CD14-positive monocyte (primary cell): ENCODE data around the gene POU2AF3. TPM values are rescaled to one million over a fixed set of nuclear protein-coding genes. Genes with fewer than 3 reads are reported as not detected.

ENCODE experiments used
- DNase-seq, 3 donors: peaks; one replicate each; pipeline ENCODE4 v3.0.0-alpha.2; 2011 to 2022
- H2AFZ ChIP-seq: 2 replicates; pipeline ENCODE4 v1.6.0; 2012; ENCODE audit warnings: mild to moderate bottlenecking, low read depth, low read length, inconsistent platforms; ENCODE audit not compliant: insufficient read depth, poor library complexity, severe bottlenecking
- H3K27ac ChIP-seq, 2 donors: 1 replicate in 1 of 2; 2 replicates in 1 of 2; pipeline ENCODE4 v1.5.1; 2012 to 2013; ENCODE audit warnings: low read length in 2 of 2, control low read depth in 1 of 2, inconsistent platforms in 1 of 2, low read depth in 1 of 2, mild to moderate bottlenecking in 1 of 2
- H3K27me3 ChIP-seq, 2 donors: one replicate each; pipeline versions ENCODE4 v1.6.0 to v1.6.1; 2011 to 2013; ENCODE audit warnings: low read length in 2 of 2; ENCODE audit not compliant: control insufficient read depth in 2 of 2, insufficient read depth in 2 of 2
- H3K36me3 ChIP-seq, 2 donors: replicated peaks in 1 of 2; 1 replicate in 1 of 2; 2 replicates in 1 of 2; pipeline versions ENCODE4 v1.5.1 to v1.6.1; 2012 to 2013; ENCODE audit warnings: low read length in 2 of 2, control low read depth in 1 of 2, inconsistent platforms in 1 of 2, mild to moderate bottlenecking in 1 of 2; ENCODE audit not compliant: insufficient read depth in 2 of 2, control insufficient read depth in 1 of 2
- H3K4me1 ChIP-seq, 2 donors: 1 replicate in 1 of 2; 2 replicates in 1 of 2; pipeline versions ENCODE4 v1.5.1 to v1.6.1; 2012 to 2013; ENCODE audit warnings: low read length in 2 of 2, control low read depth in 1 of 2, inconsistent platforms in 1 of 2, mild to moderate bottlenecking in 1 of 2, moderate library complexity in 1 of 2; ENCODE audit not compliant: insufficient read depth in 2 of 2, control insufficient read depth in 1 of 2
- H3K4me2 ChIP-seq: replicated peaks from 2 replicates; pipeline ENCODE3; 2012; ENCODE audit warnings: low read length, moderate library complexity, mild to moderate bottlenecking; ENCODE audit not compliant: poor library complexity, severe bottlenecking; ENCODE audit errors: extremely low read depth
- H3K4me3 ChIP-seq, 3 experiments: fragments of 200-600 bp in 1 of 3; sonication (generic) in 1 of 3; replicated peaks in 1 of 3; 1 replicate in 2 of 3; 2 replicates in 1 of 3; pipeline ENCODE4 v1.5.1; 2011 to 2013; ENCODE audit warnings: low read length in 3 of 3, mild to moderate bottlenecking in 3 of 3, control low read depth in 2 of 3, low read depth in 2 of 3, inconsistent platforms in 1 of 3, moderate library complexity in 1 of 3
- H3K79me2 ChIP-seq: 2 replicates; pipeline ENCODE4 v1.6.0; 2012; ENCODE audit warnings: mild to moderate bottlenecking, control low read depth, inconsistent platforms, low read length, moderate library complexity; ENCODE audit not compliant: insufficient read depth
- H3K9ac ChIP-seq: 2 replicates; pipeline ENCODE4 v1.6.0; 2017; ENCODE audit warnings: low read length, mild to moderate bottlenecking; ENCODE audit not compliant: insufficient read depth, poor library complexity, severe bottlenecking
- H3K9me3 ChIP-seq, 2 donors: replicated peaks in 1 of 2; 1 replicate in 1 of 2; 2 replicates in 1 of 2; pipeline versions ENCODE4 v1.5.1 to v1.6.1; 2012 to 2013; ENCODE audit warnings: low read length in 2 of 2, control low read depth in 1 of 2; ENCODE audit not compliant: control insufficient read depth in 1 of 2, insufficient read depth in 1 of 2
- H4K20me1 ChIP-seq: 2 replicates; pipeline ENCODE4 v1.6.0; 2012; ENCODE audit warnings: mild to moderate bottlenecking, low read length, control low read depth, moderate library complexity; ENCODE audit not compliant: insufficient read depth
- H3K27ac Mint-ChIP-seq, 7 donors: one replicate each; pipeline ENCODE4 v1.8.0; 2020; ENCODE audit warnings: mild to moderate bottlenecking in 7 of 7, mixed read lengths in 7 of 7, moderate library complexity in 6 of 7, inconsistent platforms in 2 of 7
- H3K27me3 Mint-ChIP-seq, 3 donors: one replicate each; pipeline ENCODE4 v1.8.0; 2021 to 2022; ENCODE audit warnings: low read depth in 3 of 3, mild to moderate bottlenecking in 3 of 3, mixed read lengths in 3 of 3, moderate library complexity in 3 of 3, inconsistent platforms in 1 of 3
- H3K36me3 Mint-ChIP-seq, 2 donors: one replicate each; pipeline ENCODE4 v1.8.0; 2020; ENCODE audit warnings: mixed read lengths in 2 of 2, inconsistent platforms in 1 of 2, mild to moderate bottlenecking in 1 of 2
- H3K4me1 Mint-ChIP-seq: one replicate; pipeline ENCODE4 v1.8.0; 2020; ENCODE audit warnings: mild to moderate bottlenecking, mixed read lengths
- H3K4me3 Mint-ChIP-seq, 2 donors: one replicate each; pipeline ENCODE4 v1.8.0; 2020; ENCODE audit warnings: mild to moderate bottlenecking in 2 of 2, mixed read lengths in 2 of 2, moderate library complexity in 1 of 2
- H3K9me3 Mint-ChIP-seq, 7 donors: one replicate each; pipeline ENCODE4 v1.8.0; 2020 to 2022; ENCODE audit warnings: mixed read lengths in 7 of 7, mild to moderate bottlenecking in 6 of 7, moderate library complexity in 6 of 7, inconsistent platforms in 2 of 7
- whole genome bisulfite sequencing: methylation state at CpG from one replicate; pipeline ENCODE4 v1.1.5; 2013; ENCODE audit warnings: missing lambda C conversion rate; ENCODE audit not compliant: insufficient coverage; 5-methylcytosine and 5-hydroxymethylcytosine counted together
- intact Hi-C, 2 donors: fragments of 100-400 bp; cut with micrococcal nuclease; formaldehyde crosslinking; loops; one replicate each; pipeline versions ENCODE4 v1.15.0 to v1.15.1; 2023
- polyA plus RNA-seq, 3 donors: library from polyadenylated mRNA; depleted of rRNA in 1 of 3; unstranded in 2 of 3; stranded (reverse) in 1 of 3; fragments of 300-500 nt in 2 of 3; fragments of >200 nt in 1 of 3; fragmentation: Illumina TruSeq in 2 of 3; gene quantifications; 1 replicate in 2 of 3; 2 replicates in 1 of 3; pipeline ENCODE4 v1.2.3, GENCODE V29; 2012 to 2021
- TF ChIP-seq, protein P1 (sequence below): fragments of 200-600 bp; IDR thresholded peaks from one replicate; pipeline ENCODE4 v1.8.0; 2022; ENCODE audit warnings: antibody characterized with exemption, mild to moderate bottlenecking

The POU2AF3 gene
- polyA plus RNA-seq, 3 donors, result not detected

DNA sequence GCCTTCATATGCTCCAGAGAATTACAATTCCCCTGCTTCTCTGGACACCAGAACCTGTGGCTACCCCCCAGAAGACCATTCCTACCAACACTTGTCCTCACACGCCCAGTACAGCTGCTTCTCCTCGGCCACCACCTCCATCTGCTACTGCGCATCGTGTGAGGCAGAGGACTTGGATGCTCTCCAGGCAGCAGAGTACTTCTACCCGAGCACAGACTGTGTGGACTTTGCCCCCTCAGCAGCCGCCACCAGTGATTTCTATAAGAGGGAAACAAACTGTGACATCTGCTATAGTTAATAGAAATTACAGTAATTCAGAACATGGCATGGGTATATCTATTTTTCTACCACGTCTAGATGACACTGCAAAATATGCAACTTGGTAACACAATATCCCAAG, 9.8 kb downstream of the POU2AF3 start:
- Histone ChIP-seq H3K27ac (no peak overlapping the region), H4K20me1 (no peaks in the 10 kb centered on the region), H3K4me1 (no peaks in the 10 kb centered on the region), H3K9me3 (no peaks in the 10 kb centered on the region), H3K9ac (no peak overlapping the region), H2AFZ (no peak overlapping the region), H3K4me3 (no peak overlapping the region), H3K36me3 (no peaks in the 10 kb centered on the region), H3K79me2 (no peaks in the 10 kb centered on the region), H3K4me2 (no peak overlapping the region), H3K27me3 (no peaks in the 10 kb centered on the region)
- peaks cover 0 to 2% (median 0%) of the 10 kb centered on the region in 7 donors for H3K9me3 Mint-ChIP-seq
- no peak for DNase-seq
- TF ChIP-seq, protein P1, sequence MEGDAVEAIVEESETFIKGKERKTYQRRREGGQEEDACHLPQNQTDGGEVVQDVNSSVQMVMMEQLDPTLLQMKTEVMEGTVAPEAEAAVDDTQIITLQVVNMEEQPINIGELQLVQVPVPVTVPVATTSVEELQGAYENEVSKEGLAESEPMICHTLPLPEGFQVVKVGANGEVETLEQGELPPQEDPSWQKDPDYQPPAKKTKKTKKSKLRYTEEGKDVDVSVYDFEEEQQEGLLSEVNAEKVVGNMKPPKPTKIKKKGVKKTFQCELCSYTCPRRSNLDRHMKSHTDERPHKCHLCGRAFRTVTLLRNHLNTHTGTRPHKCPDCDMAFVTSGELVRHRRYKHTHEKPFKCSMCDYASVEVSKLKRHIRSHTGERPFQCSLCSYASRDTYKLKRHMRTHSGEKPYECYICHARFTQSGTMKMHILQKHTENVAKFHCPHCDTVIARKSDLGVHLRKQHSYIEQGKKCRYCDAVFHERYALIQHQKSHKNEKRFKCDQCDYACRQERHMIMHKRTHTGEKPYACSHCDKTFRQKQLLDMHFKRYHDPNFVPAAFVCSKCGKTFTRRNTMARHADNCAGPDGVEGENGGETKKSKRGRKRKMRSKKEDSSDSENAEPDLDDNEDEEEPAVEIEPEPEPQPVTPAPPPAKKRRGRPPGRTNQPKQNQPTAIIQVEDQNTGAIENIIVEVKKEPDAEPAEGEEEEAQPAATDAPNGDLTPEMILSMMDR, result no peak
- H3K27ac Mint-ChIP-seq, result peak overlapping the region in 1 of 7 donors; percentile 2
- WGBS, result 86% methylated on average over 5 of the region's 7 CpGs
- H3K27me3 Mint-ChIP-seq, result peaks cover 2 to 18% (median 8%) of the 10 kb centered on the region in 3 donors
- H3K4me1 Mint-ChIP-seq, result no peaks in the 10 kb centered on the region
- H3K36me3 Mint-ChIP-seq, result no peaks in the 10 kb centered on the region
- intact Hi-C loops, result no loop called here
- no peak overlapping the region for H3K4me3 Mint-ChIP-seq

DNA sequence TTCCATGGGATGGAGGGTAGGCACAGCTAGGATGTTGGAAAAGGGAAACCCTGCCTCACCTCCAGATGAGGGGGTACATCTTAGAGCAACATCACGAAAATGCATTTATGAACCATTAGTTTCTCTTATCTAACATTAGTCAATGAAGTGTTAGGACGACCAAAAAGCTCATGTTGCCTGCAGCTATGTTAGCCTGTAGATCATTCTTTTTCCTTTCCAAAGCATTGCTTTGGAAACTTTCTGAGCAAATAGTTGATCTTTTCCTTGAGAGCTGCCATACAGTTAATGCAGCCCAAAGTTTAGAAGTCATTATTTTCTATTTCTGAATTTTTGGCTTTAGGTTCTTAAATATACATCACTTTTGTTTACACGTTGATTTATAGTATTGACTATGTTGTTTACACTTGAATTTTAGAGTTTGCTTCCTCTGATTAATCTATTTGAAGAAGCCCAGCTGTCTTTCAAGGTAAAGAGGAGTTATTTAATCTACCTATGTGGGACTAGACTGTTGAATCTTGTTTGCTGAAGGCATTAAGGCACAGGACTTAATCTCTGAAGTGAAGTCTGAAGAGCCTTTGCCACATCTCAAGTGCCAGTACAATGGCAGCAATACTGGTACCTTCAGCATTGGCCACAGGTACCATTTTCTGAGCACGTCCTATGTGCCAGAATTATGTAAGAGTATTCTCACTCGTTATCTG, 11.0 kb downstream of the POU2AF3 start:
- Mint-ChIP-seq H3K27me3 (peaks cover 2 to 15% (median 4%) of the 10 kb centered on the region in 3 donors), H3K9me3 (peaks cover 0 to 5% (median 3%) of the 10 kb centered on the region in 7 donors), H3K27ac (no peak overlapping the region), H3K4me1 (no peaks in the 10 kb centered on the region), H3K36me3 (no peaks in the 10 kb centered on the region), H3K4me3 (no peak overlapping the region)
- no peaks in the 10 kb centered on the region for H3K9me3 ChIP-seq
- no peak overlapping the region for H3K4me2 ChIP-seq
- H3K4me3 ChIP-seq, result no peak overlapping the region
- H3K27ac ChIP-seq, result no peak overlapping the region
- TF ChIP-seq, protein P1, result no peak
- 88% methylated on average over 1 of the region's 5 CpGs for whole genome bisulfite sequencing
- H3K79me2 ChIP-seq, result no peaks in the 10 kb centered on the region
- no peaks in the 10 kb centered on the region for H4K20me1 ChIP-seq
- no peak overlapping the region for H2AFZ ChIP-seq
- no peak for DNase-seq
- no peak overlapping the region for H3K9ac ChIP-seq
- H3K36me3 ChIP-seq, result no peaks in the 10 kb centered on the region
- H3K4me1 ChIP-seq, result no peaks in the 10 kb centered on the region
- H3K27me3 ChIP-seq, result no peaks in the 10 kb centered on the region
- intact Hi-C loops, result no loop called here
